GM10266 (cell line): ENCODE measurements around the gene GAS6.

ENCODE experiments used
- DNase-seq: peaks from one replicate; pipeline ENCODE4 v3.0.0; 2012; ENCODE audit errors: extremely low spot score
- CTCF ChIP-seq: IDR thresholded peaks from 2 replicates; pipeline ENCODE4 v1.5.1; 2012; ENCODE audit warnings: mild to moderate bottlenecking, low read depth; ENCODE audit not compliant: control insufficient read depth, insufficient read depth; ENCODE audit errors: missing control alignments

The GAS6 gene

DNA sequence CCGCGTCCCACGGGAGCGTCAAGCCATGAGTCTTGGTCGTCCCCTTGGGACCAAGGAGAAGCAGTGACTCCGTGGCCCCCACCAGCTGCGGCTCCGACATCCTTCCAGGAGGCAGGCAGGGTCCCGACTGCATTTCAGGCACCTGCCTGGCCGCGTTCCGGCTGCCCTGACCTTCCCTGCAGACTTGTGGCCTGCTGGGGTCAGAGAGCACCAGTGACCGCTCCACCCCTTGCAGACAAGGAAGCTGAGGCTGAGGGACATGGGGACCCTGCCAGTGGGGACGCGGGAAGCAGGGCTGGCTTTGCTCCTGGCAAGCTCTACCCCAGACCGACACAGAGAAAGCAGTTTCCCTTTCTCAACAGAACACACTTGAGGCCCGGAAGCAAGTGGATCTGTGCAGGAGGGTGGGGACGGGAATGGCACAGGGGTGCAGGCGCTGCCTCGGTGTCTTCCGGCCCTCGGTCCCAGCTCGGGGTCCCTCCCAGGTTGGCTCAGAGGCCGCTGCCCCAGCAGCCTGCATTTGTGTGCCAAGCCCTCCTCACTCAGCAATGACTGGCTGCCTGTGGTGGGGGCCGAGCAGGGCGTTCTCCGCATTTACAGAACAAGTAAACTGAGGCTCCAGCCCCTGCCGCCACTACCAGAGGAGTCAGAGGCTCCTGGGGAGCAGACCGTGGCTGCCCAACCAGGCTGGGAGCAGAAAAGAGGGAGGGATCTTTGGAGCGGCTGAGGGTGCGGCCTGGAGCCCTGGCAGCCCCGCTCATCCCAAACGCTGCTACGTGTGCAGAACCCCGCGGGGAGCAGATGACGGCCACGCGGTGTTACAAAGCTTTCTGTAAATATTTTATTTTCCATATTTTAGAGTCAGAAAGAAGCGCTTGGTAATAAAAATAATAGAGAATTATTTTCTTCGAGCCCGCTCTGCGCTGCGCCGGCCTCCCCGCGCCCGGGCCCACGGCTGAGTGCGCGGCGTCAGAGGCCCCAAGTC lies 43.9 kb downstream of the GAS6 start:
- TF ChIP-seq CTCF = no peak
- no peak for DNase-seq

GRCh38 chr13:113819341-113819730 lies 44.5 kb downstream of the GAS6 start:
- no peak for TF ChIP-seq CTCF
- no peak for DNase-seq

GRCh38 chr13:113818700-113819295 lies 45.1 kb downstream of the GAS6 start:
- no peak for DNase-seq
- TF ChIP-seq CTCF = no peak

GRCh38 chr13:113817860-113818691 lies 45.8 kb downstream of the GAS6 start:
- DNase-seq = no peak
- no peak for TF ChIP-seq CTCF

DNA sequence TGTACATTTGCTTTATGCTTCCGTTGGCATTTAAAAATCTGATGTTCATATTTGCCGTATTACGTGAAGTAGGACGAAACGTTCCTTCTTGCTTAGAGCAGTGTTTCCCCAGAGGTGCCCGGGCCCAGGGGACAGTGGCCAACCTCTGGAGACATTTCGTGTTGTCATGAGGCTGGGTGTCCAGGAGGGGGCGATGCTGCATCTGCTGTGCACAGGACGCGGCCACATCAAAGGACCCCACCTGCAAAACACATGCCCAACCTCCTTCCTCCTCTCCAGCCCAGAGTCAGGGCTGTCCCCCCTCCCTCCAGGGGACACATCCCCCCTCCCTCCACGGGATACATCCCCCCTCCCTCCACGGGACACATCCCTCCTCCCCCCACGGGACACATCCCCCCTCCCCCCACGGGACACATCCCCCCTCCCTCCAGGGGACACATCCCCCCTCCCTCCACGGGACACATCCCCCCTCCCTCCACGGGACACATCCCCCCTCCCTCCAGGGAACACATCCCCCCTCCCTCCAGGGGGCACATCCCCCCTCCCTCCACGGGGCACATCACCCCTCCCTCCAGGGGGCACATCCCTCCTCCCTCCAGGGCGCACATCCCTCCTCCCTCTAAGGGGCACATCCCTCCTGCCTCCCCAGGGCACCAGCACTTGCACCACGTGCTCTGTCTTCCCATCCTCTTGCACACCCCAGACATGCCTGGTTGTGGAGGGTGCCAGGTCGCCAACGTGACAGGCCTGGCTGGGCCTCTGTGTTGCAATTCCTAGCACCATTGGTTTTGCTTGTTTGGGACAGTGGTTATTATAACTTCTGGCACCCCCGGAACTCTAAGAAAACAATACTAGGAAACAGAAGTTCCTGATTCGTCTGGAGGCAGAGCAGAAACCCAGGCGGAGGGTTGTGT lies 46.7 kb downstream of the GAS6 start:
- DNase-seq = peak; percentile 89
- TF ChIP-seq CTCF = peak; percentile 76

DNA sequence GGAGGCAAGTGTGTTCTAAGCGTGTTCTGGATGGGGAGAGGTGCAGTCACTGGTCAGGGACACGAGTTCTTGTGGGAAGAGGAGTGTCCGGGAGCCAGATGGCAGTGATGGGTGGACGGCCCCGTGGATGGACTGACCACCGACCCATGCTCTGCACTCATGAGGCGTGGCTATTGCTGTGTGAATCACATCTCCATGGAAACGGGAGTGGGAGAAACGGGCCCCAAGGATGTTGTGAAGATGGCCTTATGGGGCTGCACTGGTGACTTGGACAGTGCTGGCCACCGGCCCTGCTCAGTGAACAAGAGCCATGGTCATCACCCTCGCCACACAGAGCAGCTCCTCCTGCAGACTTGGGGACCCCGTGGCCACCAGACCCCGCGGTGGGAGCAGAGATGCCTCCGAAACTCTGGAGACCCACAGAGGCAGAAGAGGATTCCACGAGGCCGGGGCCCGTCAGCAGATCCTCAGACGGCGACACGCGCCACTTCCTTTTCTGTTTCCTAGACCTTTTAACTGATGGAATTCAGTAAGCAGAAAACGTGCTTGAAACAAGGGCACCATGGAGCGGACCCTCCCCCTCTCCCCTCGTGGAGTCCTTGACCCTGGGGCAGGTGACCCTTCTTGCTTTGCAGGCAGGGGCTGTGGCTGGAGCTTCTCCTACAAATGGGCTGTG lies 47.5 kb downstream of the GAS6 start:
- no peak for TF ChIP-seq CTCF
- no peak for DNase-seq
